SKM-1 (cell line): ENCODE results near the gene NIPAL3.
A peak's percentile ranks its signal among the peaks of the same experiment; 100 is the strongest.

Source experiments
- DNase-seq: peaks from one replicate; lab custom pipeline; 2025; ENCODE audit not compliant: unreplicated experiment; lab: John Stamatoyannopoulos, UW

The NIPAL3 gene

GRCh38 chr1:24390924-24391782 is 24.4 kb upstream of the NIPAL3 start:
- peak; percentile 36 for DNase-seq

GRCh38 chr1:24391882-24392603 is 23.6 kb upstream of the NIPAL3 start:
- DNase-seq, result no peak

GRCh38 chr1:24392604-24392946 is 23.0 kb upstream of the NIPAL3 start:
- no peak for DNase-seq

GRCh38 chr1:24392982-24393650 is 22.5 kb upstream of the NIPAL3 start:
- DNase-seq, result no peak

- DNase-seq, result no peak
Observed at GRCh38 chr1:24393892-24394291, 21.7 kb upstream of the NIPAL3 start.

- no peak for DNase-seq
Observed at GRCh38 chr1:24400065-24400464, 15.5 kb upstream of the NIPAL3 start.

GRCh38 chr1:24403806-24404205 is 11.8 kb upstream of the NIPAL3 start:
- DNase-seq, result no peak

- no peak for DNase-seq
Observed at GRCh38 chr1:24406788-24407187, 8.8 kb upstream of the NIPAL3 start.

- no peak for DNase-seq
Observed at GRCh38 chr1:24409535-24409934, 6.1 kb upstream of the NIPAL3 start.

- DNase-seq, result no peak
Observed at GRCh38 chr1:24410750-24411149, 4.9 kb upstream of the NIPAL3 start.

- no peak for DNase-seq
Observed at GRCh38 chr1:24411963-24412362, 3.6 kb upstream of the NIPAL3 start.

- no peak for DNase-seq
Observed at GRCh38 chr1:24412408-24412807, 3.2 kb upstream of the NIPAL3 start.

GRCh38 chr1:24413350-24414163 is 2.0 kb upstream of the NIPAL3 start, which contains the start of gene STPG1:
TSS of gene STPG1 (minus strand) at chr1:24413782. CDS start at chr1:24401388, 12,394 bp downstream.
- DNase-seq, result peak; percentile 68

- DNase-seq, result no peak
Observed at GRCh38 chr1:24414775-24415333, 748 bp upstream of the NIPAL3 start.

GRCh38 chr1:24415910-24416665 is 486 bp downstream of the NIPAL3 start:
- no peak for DNase-seq

- DNase-seq, result no peak
Observed at GRCh38 chr1:24416666-24417391, 1.2 kb downstream of the NIPAL3 start.

GRCh38 chr1:24417681-24418080 is 2.1 kb downstream of the NIPAL3 start:
- DNase-seq, result no peak

- no peak for DNase-seq
Observed at GRCh38 chr1:24418898-24419628, 3.5 kb downstream of the NIPAL3 start.

- no peak for DNase-seq
Observed at GRCh38 chr1:24420547-24420946, 4.9 kb downstream of the NIPAL3 start.
